Stimulated activated naive CD8-positive, alpha-beta T cell treated with anti-CD3 and anti-CD28 coated beads, Interleukin-15, Interleukin-2, amounts not matched to agents 100 U/mL and 50 U/mL, for 24 hours (primary cell): Measurements from ENCODE around the gene OR6B3.

Experiments used
- ATAC-seq: fragments of 150-1000 bp; cut with Tn5 transposase; one replicate; pipeline ENCODE4 v1.10.0; 2021
- DNase-seq: peaks from one replicate; pipeline ENCODE4 v3.0.0; 2021

Gene OR6B3

DNA sequence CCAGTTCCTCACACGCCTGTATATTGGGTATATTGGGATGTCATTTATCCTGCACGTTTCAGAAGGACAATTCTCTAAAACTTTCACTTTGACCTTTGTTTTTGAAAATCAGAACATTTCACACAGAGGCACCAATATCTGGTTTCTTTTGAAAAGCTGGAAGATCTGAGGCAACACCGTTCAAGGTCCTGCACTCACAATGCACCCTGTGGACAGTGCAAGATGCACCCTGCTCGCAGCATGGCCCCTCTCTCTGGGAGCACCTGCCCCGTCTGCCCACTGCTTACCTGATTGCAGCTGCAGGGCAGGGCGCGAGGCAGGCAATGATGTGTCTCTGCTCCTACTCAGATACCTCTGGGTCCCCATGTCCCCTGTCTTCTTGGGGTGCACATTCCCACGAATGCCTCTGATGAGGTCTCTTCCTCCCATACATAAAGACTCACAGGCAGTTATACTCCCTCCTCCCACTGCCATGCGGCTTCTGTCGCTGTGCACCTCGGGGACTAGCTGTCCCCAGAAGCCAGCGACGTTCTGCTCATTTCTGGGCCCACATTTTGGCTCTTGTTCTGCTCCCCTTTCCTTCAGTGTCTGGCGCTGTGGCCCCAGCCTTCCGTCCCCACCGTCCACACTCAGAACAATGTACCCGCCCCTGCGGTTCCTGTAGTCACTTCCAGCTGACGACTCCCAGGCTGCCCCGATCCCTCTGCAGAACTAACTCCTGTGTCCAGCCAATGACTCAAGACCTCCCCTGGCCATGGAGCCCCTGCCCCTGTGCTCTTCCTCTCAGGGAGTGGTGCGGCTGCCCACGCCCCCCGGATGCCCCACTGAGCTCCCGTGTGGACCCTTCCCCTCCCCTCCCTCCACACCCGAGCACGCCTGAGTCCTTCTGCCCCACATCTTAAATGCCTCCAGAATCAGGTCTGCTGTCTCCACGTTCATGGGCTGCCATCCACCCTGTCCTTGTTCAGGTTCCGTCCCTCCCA, at the start of gene OR6B3:
OR6B3 (minus strand) TSS at position 349 of the 983 bp plus-strand sequence.
- ATAC-seq (no peak), DNase-seq (no peak)

GRCh38 chr2:240098349-240098748, 45.0 kb upstream of the OR6B3 start:
- no peak for DNase-seq

GRCh38 chr2:240095556-240096523, 42.5 kb upstream of the OR6B3 start:
- no peak for ATAC-seq
- no peak for DNase-seq

More at GRCh38 chr2:240098349-240098748, 45.0 kb upstream of the OR6B3 start:
- ATAC-seq = no peak

- DNase-seq = no peak
- no peak for ATAC-seq
These were observed 36.0 kb upstream of the OR6B3 start for GRCh38 chr2:240089306-240089705.

- ATAC-seq (no peak), DNase-seq (no peak)
These were observed 33.2 kb upstream of the OR6B3 start for GRCh38 chr2:240086563-240086962.

- ATAC-seq (no peak), DNase-seq (no peak)
These were observed 25.3 kb upstream of the OR6B3 start for GRCh38 chr2:240078631-240079030.

- no peak for DNase-seq
- ATAC-seq = no peak
These were observed 24.1 kb upstream of the OR6B3 start for GRCh38 chr2:240077442-240077841.

DNA sequence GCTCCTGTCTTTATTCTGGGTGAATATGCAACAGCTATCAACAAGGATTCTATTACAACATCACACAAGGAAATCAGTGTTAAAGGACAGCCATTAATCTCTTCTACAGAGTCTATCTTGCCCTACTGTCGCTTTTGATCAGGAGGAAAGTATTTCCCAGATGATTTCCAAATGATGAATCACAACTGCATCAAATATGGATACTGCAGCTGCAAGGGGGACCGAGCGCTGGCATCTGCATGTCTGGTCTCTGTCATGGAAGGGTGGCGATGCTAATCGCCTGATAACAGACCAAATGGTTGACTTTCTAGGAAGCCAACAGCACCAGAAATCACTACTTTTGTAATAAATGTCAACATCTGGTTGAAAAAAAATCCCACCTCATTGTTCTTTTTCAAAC, 21.2 kb upstream of the OR6B3 start:
- no peak for DNase-seq

GRCh38 chr2:240070907-240071306, 17.6 kb upstream of the OR6B3 start:
- no peak for ATAC-seq
- DNase-seq = no peak

More for the DNA sequence above, 21.2 kb upstream of the OR6B3 start:
- no peak for ATAC-seq

- no peak for ATAC-seq
- DNase-seq = no peak
These were observed 16.5 kb upstream of the OR6B3 start for GRCh38 chr2:240069829-240070228.

GRCh38 chr2:240068193-240068592, 14.9 kb upstream of the OR6B3 start:
- no peak for ATAC-seq

GRCh38 chr2:240066489-240066888, 13.2 kb upstream of the OR6B3 start:
- DNase-seq (no peak), ATAC-seq (no peak)

More at GRCh38 chr2:240068193-240068592, 14.9 kb upstream of the OR6B3 start:
- no peak for DNase-seq

DNA sequence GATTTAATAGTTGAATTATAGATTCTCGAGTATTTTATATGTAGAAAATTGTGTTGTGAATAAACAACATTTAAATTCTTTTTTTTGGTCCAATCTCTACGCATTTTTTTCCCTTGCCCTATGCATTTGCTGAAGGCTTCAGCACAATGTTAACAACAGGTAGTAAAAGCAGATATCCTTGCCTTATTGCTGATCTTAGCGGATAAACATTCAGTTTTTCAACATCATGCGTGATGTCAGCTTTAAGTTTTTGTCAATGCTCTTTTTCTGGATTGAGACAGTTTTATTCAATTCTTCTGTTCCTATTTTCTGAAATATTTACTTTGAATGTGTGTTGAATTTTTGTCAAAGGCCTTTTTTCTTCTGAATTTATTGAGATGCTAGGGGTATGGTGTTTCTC, 11.6 kb upstream of the OR6B3 start:
- ATAC-seq = no peak

GRCh38 chr2:240060977-240061591, 7.8 kb upstream of the OR6B3 start:
- DNase-seq (peak; percentile 45), ATAC-seq (peak; percentile 82)

More for the DNA sequence above, 11.6 kb upstream of the OR6B3 start:
- DNase-seq = no peak

DNA sequence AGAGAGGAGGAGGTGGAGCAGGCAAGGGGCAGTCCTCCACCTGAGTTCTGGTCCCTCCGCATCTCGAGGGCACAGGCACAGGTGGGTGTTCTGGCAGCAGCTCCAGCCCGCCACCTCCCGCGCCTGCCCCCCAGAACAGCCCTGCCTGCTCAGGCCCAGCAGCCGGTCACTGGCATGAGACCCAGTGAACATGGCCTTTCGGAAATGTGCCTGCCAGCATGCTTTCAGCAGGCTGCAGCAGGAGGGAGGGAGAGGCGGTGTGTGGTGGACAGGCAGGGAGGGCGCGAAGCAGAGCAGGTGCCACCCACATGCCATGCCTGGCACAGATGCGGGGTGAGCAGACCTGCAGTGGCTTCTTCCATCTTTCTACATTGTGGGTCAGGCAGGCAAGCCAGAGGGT, 3.4 kb upstream of the OR6B3 start:
- DNase-seq = no peak
- ATAC-seq = no peak

DNA sequence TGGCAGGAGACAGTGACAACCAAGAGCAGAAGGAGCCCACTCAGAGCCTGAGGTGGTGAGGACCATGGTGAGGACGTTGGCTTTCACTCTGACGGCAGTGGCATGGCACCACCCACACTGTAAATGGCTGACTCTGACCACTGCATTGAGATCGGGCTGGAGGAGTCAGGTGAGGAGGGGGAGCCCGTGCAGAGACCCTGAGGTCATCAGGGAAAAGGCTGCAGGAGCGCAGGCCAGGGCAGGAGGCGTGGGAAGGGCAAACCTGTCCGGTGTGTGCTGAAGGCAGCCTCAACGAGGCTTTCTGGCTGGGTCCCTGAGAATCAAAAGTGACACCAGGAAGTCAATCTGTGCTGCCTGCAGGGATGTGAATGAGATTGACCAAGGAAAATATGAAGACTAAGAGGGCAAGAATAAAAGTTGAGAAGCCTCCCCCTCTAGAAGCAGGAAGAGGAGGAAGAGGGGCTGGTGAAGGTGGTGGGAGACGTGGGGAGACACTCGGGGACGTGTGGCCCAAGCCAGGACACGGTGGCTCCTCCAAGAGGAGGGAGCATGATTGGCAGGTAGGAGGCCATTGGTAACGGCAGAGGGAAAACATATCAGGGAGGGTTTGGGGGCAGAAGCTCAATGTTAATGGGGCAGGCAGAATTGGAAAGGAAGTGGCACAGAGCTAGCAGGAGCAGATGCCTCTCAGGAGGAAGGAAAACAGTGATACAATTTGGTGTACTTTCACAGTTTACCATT, 2.0 kb upstream of the OR6B3 start:
- ATAC-seq = no peak
- DNase-seq = no peak

GRCh38 chr2:240052524-240052923, 797 bp downstream of the OR6B3 start:
- ATAC-seq = no peak

GRCh38 chr2:240051697-240052096, 1.6 kb downstream of the OR6B3 start:
- no peak for ATAC-seq
- no peak for DNase-seq

More at GRCh38 chr2:240052524-240052923, 797 bp downstream of the OR6B3 start:
- DNase-seq = no peak

GRCh38 chr2:240050278-240050677, 3.0 kb downstream of the OR6B3 start:
- DNase-seq = no peak
- no peak for ATAC-seq

DNA sequence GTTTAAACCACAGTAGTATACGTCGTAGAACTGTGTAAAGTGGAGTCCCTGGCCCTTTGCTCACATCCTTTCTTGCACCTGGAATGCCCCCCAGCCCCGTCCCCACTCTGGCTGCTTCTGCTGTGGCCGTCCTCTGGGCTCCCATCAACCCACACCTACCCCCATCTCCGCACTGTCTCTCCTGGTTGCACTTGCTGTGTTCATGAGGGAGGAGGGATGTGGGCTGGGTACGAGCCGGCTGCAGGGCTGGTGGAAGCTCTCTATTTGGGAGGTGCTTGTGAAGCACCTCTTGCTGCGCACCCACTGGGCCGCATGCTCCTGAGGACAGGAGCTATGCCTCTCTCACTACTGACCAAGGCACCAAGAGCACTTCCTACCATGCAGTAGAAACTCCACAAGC, 5.1 kb downstream of the OR6B3 start:
- no peak for DNase-seq
- ATAC-seq = no peak

- ATAC-seq (no peak), DNase-seq (no peak)
These were observed 8.2 kb downstream of the OR6B3 start for GRCh38 chr2:240045098-240045497.
